ENCODE data around the gene C1QTNF1. TPM values are rescaled to one million over a fixed set of nuclear protein-coding genes. Genes with fewer than 3 reads are reported as not detected.

The C1QTNF1 gene
- polyA plus RNA-seq, 1 donor: 3.8 TPM

DNA sequence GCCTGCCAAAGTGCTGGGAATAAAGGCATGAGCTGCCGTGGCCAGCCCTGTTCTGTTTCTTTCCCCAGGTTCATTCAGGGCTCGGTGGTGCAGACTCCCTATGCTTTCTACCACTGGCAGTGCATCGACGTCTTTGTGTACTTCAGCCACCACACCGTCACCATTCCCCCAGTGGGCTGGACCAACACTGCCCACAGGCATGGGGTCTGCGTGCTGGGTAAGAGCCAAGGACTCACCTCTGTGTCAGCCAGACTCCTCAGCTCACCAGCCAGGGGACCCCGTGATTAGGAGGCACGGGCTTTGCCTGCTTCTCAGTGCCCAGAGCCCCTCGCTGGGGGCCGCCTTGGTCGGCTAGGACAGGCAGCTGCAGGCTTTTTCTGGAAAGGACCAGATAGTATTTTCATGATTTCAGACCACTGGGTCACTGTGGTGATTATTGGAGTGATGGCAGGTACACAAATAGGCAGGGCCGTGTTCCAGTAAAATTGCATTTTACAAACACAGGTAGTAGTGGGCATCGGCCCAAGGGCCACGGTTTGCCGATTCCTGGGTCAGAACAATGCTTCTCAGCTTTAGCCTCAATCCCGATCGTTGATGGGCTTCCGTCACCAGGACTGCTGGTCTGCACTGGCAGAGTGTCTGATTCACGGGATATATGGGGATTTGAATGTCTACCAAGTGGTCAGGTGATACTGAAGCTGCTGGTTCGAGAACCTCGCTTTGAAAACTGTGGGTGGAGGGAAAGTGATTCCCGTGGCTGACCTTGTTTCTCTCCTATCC, 55.6 kb downstream of the C1QTNF1 start:
- DNase-seq (ENCODE audit: low read depth): no peak

DNA sequence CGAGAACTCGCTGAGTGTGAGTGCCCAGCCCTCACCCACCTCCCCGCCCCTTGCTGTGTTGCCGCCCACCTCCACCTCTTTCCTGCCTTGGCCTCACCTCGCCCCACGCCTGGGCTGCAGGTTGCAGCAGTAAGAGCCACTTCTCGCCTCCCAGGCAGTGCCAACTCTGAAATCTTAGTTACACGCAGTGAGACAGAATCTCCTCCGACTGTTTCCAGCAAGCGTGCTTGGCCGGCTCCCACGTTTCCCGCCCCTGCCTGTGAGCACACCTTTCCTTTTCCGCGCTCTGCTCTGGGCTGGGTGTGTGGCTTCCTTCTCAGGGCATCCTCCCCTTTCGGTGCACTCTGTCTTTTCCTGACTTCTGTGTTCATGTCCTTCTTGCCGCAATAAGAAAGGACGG, 56.4 kb downstream of the C1QTNF1 start:
- DNase-seq (ENCODE audit: low read depth): no peak

DNA sequence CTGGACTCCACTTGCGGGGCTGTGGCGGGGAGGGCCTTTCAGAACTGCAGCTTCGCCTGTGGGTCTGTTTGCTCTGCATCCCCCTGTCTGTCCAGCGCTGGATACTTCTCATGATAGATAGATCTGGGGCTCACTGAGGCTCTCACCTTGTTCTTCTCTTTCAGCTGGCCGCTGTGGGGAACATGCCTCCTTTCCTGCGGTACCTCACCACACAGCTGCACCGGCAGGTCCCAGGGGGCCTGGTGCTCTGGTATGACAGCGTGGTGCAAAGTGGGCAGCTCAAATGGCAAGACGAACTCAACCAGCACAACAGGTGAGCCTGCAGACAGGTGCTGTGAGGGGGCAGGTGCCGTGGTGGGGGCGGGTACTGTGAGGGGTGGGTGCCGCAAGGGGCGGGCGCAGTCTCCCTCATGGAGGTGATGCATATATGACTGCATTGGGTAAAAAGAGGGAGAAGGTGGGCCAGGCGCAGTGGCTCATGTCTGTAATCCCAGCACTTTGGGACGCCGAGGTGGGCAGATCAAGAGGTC, 56.9 kb downstream of the C1QTNF1 start:
- DNase-seq (ENCODE audit: low read depth): no peak

DNA sequence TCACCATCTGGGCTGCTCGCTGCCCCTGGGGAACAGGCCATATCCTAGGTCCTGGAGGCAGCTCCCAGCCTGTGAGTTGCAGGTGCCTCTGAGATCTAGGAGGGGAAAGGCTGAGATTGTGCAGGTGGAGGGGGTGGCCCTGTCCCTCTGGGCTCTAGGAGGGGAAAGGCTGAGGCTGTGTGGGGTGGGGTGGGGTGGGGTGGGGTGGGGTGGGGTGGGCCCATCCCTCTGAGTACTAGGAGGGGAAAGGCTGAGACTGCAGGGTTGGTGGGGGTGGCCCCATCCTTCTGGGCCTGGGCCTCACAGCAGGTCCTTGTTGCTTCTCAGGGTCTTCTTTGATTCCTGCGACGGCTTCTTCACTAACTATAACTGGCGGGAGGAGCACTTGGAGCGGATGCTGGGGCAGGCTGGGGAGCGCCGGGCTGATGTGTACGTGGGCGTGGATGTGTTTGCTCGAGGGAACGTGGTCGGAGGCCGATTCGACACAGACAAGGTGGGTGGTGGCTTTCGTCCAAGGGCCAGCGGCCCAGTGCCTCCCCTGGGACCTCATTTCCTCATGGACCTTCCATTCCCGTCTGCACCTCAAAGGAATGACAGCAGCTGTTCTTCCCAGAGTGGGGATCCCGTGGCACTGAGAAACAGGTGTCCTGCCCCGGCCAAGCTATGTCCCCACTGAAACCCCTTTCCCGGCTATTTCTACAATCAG, 57.8 kb downstream of the C1QTNF1 start:
- no peak for DNase-seq (ENCODE audit: low read depth)

DNA sequence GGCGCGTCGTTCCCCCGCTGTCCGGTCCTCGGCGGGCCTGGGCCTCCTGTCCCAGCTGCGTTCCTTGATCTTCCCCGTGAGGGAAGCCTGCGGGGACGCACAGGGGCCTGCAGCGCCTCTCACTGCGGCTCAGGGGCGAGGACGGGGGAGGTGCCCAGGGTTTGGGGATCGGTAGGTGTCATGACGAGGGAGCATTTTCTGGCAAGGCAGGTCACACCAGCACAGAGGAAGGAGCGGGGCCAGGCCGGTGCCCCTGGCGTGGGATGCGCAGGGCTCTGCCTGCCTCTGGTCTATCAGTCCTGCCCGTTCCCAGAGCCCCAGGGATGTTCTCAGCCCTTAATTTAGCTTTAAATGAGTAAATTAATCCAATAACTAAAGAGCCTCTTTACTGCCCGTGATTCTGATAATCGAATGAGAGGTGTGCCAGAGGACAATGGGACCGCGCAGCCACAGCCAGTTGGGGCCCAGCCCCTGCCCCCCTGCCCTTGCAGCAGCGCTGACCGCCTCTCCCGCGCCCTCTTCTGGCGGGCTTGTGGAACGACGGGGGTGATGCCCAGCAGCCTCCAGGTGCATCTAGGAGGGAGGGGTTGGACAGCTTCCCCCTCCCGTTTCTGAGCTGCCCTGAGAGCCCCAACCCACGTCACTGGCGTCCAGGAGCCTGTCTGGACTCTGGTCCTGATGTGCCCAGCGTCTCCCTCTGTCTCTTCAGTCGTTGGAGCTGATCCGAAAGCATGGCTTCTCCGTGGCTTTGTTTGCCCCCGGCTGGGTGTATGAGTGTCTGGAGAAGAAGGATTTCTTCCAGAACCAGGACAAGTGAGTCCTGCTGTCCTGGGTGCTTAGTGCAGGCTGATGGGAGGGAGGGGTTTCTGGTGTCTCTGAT, 58.6 kb downstream of the C1QTNF1 start:
- no peak for DNase-seq (ENCODE audit: low read depth)

DNA sequence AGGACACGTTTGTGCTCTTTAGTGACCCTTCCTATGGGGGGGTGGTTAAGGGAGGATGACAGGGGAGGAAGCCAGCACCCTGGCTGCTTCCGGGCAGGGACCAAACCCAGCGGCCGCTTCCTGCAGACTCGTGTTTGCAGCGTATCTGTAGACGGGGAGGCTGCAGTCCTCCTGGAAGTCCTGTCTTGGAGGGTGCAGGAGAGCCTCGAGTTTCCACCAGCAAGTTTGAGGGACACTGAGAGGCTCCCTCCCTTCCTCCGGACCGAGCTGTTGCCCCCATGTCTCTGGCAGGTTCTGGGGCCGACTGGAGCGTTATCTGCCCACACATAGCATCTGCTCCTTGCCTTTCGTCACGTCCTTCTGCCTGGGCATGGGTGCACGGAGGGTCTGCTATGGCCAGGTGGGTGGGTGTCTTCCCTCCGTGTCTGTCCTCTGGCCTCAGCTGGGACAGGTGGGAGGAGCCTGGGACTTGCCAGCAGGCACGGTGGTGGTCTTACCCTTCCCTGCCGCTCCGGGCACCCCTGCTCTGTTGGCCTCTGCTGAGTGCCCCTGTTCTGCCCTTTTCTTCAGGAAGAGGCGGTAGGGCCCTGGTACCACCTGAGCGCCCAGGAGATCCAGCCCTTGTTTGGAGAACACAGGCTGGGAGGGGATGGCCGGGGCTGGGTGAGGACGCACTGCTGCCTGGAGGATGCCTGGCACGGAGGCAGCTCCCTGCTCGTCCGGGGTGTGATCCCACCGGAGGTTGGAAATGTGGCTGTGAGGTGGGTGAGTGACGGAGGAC, 59.4 kb downstream of the C1QTNF1 start:
- DNase-seq (ENCODE audit: low read depth): no peak

DNA sequence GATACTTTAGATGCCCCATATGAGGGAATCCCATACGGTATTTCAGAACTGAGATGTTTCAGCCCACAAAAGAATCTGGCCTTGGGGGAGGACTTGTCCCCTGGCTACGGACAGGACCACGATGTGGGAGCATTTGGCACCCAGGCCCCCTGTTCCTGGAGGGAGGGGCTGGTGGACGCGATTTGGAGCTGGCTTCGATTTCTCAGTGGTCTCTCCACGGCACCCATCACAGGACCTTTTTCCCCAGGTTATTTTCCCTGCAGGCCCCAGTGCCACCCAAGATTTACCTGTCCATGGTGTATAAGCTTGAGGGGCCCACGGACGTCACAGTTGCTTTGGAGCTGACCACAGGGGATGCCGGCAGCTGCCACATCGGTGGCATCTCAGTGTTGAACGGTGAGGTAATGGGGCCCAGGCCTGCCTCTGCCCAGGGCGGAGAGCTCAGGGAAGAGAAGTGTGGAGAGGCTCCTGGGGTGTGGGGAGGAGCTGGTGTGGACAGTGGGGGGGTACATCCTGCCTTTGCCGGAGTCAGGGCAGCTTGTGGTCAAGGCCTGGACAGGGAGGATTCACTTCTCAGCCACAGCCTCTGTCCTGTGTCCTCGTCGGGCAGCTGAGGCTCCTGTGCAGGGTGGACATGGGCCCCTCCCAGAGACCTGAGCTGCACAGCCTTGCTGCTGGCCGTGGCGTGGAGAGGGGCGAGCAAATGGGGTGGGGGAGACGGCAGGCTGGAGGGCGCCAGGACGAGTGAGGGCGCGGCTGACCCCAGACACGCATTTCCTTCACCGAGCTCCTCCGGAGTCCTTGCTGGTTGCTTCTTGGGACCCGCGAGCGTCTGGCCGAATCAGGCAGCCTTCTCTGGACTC, 60.6 kb downstream of the C1QTNF1 start:
- DNase-seq (ENCODE audit: low read depth): no peak

DNA sequence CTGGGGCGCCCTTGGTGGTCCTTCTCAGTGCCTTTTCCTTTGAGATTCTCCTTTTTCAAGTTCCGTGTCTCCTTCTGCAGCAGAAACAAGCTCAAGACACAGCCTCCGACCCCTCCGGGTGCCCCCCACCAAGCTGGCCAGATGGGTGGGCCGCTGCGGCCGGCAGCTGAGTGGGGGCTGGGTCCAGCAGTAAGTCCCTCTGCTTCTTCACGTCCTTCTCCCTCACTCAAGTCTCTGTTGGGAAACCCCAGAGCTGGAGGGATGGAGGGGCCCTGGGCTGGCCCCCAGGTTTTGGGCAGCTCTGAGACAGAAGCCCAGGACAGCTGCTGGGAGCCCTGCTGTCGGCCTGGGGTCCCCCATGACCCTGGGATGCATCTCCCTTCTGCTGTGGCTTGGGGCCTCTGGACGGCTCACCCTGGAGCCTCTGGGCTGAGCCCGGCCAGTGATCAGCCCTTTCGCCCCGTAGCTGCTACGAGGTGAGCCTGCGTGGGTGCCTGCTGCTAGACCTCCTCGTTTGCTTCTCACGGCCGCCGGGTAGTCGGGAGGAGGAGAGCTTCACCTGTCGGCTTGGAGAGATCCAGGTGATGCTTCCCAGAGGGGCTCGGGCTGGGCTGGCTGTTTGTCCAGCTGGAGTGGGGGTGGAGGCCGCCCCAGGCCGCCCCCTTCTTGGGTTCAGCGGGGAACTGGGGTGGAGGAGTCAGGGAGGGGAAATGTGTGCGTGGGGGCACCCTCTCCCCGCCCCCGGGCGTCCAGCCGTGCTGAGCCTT, 61.4 kb downstream of the C1QTNF1 start:
- no peak for DNase-seq (ENCODE audit: low read depth)

DNA sequence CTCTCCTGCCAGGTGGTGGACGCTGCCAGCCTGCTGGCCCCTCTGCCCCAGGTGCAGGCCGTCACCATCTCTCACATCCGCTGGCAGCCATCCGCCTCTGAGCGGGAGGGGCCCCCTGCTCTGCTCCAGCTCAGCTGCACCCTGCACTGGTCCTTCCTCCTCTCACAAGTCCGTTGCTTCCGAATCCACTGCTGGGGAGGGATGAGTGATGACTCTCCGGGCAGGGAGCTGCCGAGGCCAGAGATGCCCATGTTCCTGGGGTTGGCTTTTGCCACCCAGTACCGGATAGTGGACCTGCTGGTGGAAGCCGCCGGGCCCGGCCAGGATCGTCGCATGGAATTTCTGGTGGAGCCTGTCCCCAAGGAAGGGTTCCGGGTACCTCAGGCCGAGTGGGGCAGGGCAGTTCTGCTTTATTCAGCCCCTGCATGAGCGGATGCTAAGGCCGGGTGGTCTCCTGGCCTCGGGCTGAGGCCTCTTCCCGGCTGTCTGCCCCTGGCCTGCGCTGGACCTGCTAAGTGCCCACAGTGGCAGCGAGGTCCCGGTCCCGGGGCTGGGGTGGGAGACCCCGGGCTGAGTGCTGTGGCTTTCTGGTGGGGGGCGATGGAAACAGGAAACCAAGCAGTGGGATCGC, 62.1 kb downstream of the C1QTNF1 start:
- DNase-seq (ENCODE audit: low read depth): no peak

DNA sequence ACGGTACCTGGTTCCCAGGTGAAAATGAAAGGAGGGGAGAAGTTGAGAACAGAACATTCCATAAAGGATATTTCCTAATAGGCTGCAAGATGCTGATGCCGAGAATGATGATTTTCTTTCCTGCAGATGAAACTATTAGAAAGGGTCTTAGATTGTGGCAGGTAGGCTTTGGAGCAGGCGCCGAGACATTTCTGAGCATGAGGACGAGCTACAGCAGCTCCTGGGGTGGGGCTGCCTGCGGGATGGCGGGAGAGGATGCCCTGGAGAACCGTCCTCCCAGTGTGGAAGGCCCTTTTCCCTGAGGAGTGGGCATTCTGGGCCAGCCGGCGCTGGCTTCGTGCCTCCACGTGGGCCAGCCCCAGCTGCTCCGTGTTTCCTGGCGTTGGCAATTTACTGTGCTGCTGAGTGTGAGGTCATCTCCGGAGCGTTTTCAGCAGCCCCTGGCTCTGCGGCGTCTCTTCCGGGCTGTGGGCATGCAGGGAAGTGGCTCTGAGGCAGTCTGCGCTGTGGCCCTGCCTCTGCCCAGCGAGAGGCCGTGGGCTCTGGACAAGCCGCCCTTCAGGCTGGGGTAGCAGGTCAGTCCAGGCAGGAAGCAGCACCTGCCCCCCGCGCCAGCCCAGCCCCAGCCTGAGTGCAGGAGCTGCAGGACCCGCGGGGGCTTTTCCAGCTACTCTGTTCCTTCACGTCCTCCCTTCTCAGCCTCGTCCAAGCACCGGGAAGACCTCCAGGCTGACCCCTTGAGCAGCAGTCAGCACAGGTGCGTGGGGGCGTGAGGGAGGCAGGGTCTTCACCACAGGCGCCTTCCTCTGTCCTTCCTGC, 62.8 kb downstream of the C1QTNF1 start:
- no peak for DNase-seq (ENCODE audit: low read depth)

DNA sequence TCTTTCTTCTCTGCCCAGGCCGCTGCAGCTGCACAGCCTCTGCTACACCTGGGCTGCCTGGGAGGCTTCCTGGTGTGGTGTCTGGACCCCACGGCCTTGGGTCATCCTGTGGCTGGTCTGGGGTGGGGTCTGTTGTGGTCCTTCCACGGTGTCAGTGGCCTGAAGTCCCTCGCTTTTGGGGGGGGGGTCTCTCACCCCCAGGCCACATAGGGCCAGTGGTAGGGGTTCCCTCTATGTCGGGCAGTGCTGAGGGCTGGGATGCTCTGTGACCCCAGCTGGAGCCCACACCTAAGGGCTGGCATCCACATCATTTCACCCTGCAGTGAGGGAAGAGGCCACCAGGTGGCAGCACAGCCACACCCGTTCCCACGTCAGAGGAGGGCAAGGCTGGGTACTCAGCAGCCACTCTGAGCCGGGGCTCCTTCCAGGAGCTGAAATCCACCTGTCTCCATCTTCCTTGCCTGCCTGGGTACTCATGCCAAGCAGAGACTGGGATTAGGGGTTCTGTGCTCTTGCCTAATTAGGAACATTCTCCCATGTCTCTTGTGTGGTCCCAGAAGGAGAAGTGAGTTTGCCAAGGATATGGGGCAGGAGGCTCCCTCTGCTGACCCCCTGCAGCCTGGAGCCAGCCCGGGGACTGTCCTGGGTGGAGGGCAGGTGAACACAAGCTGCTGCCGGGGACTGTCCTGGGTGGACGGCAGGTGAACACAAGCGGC, 63.6 kb downstream of the C1QTNF1 start:
- DNase-seq (ENCODE audit: low read depth): peak; percentile 13

DNA sequence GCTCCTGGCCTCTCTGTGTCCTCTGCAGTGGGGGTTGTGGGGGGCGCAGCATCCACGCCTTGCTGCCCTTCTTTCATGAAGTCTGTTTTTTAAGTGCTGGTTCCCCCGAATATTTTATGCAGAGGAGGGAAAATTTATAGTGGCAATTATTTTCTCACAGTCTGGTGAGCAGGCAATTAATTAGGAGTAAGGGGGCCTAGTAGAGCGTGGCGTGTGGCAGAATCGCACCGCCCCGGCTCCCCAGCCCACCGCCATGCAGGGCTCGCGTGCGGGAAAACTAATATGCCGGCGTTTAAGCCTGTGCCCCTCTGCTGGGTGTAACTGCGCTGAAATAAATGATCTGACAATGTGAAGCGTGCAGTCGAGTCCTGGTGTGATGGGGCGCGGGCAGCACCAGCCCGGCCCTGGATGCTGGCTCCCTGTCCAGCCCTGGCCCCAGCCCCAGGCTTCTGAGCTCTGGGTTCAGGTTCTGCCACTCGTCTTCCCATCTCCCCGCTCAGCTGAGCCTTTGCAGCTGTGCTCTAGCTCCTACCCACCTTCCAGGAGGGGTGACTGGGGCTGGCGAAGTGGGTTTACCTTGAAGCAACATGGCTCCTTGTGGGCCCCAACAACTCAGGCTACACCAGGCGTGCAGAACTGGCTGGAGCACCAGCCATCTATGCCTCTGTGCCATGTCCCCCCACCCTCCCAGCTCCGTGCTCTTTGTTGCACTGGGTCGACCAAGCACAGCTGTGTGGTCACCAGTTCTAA, 64.5 kb downstream of the C1QTNF1 start:
- DNase-seq (ENCODE audit: low read depth): no peak

DNA sequence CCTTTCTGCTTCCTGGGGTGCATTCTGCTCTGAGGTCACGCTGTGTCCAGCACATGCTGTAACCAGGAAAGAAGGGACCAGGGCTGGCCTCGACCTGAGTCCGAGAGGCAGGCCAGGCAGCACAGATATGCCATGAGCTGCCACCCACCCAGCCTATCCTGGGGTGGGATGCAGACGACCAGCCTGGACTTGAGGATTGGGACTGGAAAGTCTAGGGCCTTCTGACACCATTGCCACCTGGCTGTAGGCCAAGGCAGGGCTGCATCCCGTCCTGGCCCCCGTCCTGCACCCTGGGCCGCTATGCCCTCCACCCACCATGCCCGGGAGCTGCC, 65.0 kb downstream of the C1QTNF1 start:
- no peak for DNase-seq (ENCODE audit: low read depth)

DNA sequence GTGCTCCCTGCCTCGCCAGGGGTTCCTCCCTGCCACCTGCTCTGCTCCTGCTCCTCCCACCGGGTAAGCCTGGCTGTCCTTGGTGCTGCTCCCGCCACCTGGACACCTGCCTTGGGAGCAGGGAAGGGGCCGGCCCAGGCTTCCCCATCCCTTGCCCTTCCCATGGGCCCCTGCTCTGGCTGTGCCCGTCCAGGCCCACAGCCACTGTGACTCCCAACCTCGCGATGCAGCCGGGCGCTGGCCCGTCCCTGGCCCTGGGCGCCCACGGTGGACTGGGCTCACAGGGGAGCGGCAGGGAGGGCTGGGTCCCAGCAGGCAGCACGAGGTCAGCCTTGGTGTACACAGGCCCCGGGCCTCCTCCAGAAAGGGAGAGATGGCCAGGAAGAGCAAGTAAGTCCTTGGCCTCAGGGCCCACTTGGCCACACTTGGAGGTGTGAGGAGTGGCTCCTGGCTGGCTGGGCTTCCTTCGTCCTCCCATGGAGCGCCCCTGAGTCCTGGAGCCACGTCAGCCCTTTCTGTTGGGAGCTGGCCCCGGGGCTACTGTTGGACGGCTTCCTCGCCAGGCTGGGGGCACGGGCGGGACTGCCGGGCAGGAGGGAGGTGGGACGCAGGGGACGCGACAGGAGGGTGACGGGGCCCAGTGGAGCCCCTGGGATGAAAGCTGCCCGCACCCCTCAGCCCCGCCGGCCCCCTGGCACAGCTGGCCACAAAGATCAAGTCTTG, 65.9 kb downstream of the C1QTNF1 start:
- DNase-seq (ENCODE audit: low read depth): no peak

DNA sequence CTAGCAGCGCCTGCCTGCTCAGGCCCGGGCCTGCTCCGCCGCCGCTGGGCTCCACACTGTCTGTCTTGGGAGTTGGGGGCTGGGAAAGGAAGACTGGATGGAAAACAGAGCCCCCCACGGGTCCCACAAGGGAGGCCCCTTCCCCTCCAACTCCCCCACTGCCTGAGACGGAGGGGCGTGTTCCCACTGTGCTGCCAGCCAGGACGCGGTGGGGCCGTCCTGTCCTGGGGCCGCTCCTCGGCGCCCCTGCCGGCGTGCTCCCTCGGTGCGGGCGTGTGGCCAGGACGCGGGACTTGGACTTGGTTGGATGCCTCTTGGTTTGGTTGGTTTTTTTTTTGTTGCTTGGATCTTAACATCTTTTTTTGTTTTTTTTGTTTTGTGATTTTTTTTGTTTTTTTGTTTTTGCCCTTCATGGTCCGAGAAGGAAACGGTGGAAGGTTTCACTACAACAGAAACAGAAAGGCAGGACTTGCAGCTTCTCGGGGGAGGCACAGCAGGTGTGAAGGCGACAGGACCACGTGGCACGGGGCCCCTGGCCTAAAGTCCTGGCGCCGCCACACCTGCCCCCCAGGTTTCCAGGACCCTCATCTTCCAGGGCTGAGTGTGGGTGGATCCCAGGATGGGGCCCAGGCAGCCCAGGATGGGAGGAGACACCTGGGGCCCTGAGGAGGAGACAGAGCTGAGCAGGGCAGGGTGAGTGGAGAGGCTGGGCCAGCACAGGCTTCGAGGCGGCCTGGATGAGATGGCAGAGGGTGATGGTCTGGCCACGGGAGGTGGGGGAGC, 66.7 kb downstream of the C1QTNF1 start:
- no peak for DNase-seq (ENCODE audit: low read depth)

Measured in forelimb muscle (tissue), 1 donor.